LNCaP clone FGC (cell line): ENCODE data around the gene WDR82.

ENCODE experiments used
- DNase-seq: peaks from one replicate; pipeline ENCODE4 v3.0.0-alpha.2; 2011; ENCODE audit warnings: low read depth
- H3K4me3 ChIP-seq: 2 replicates; pipeline ENCODE4 v1.5.1; 2011; ENCODE audit warnings: mild to moderate bottlenecking, low read depth, low read length, control low read depth
- TF ChIP-seq, protein P1 (sequence below): IDR thresholded peaks from 2 replicates; pipeline ENCODE4 v1.5.1; 2012; ENCODE audit warnings: mild to moderate bottlenecking; ENCODE audit not compliant: control insufficient read depth, insufficient read depth; ENCODE audit errors: extremely low read depth

Gene WDR82

DNA sequence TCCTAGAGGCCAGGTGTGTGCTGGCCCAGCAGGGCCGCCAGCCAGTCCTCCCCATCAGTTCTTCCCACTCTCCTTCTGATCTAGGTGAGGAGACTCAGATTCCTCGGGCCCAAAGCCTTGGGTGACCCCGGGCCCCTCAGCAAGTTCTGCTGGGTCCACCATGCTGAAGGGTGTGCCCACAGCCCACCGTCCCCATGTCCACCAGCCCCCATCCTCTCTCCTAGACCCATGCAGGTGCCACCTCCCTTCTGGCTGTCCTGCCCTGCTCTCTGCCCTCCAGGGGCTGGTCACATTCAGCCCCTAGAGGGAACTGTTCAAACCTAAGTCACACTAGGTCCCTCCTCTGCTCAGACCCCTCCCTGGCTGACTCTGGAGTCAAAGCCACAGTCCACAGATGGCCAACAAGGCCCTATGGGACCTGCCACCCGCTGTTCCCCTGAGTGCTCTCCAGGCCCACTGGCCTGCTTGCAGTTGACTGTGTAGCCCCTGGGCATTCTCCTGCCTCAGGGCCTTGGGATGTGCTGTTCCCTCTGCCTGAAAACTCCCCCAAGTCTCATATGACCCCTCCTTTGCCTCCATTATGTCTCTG is 52.1 kb downstream of the WDR82 start:
- no peak overlapping the region for H3K4me3 ChIP-seq
- DNase-seq = no peak
- TF ChIP-seq, protein P1, sequence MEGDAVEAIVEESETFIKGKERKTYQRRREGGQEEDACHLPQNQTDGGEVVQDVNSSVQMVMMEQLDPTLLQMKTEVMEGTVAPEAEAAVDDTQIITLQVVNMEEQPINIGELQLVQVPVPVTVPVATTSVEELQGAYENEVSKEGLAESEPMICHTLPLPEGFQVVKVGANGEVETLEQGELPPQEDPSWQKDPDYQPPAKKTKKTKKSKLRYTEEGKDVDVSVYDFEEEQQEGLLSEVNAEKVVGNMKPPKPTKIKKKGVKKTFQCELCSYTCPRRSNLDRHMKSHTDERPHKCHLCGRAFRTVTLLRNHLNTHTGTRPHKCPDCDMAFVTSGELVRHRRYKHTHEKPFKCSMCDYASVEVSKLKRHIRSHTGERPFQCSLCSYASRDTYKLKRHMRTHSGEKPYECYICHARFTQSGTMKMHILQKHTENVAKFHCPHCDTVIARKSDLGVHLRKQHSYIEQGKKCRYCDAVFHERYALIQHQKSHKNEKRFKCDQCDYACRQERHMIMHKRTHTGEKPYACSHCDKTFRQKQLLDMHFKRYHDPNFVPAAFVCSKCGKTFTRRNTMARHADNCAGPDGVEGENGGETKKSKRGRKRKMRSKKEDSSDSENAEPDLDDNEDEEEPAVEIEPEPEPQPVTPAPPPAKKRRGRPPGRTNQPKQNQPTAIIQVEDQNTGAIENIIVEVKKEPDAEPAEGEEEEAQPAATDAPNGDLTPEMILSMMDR = no peak

DNA sequence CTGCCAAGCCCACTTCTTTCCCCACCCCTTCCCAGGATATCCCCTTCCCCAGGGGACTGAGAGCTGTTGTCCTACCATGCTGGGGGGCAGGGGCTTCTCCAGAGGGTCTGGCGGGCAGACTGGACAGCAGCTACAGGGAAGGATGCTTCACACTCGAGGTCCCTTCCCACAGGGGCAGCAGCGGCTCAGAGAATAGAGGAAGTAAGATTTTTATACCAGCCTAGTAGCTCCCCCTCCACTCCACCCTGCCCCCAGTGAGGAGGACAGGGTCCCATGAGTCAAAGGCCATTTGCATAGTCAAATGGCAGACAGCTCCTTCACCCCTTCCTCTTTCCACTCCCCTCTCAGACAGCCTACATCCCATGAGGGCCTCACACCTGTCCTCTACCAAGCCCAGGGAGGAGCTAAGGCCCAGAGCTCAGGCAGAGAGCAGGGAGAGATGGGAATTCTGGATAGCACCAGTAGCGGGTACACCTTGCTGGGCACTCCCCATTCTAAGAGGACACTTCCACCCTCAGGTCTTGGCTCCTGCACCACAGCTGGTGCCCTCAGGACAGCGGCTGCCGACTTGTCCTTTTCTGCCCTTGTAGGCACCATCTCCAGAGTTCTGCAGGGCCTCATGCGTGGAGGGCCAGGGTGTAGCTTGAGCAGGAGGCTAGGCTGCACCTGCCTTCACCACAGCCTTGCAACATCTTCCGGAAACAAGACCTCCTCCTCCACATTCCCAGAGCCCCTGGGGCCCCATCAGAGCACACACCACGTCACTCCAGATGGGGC is 52.8 kb downstream of the WDR82 start, which contains the start of gene TLR9:
TSS of gene TLR9 (minus strand) at position 194 of the 777 bp plus-strand sequence. CDS start at position 78, 116 bp downstream.
- TF ChIP-seq, protein P1 = no peak
- no peak for DNase-seq
- no peak within 1 kb of the TSS for H3K4me3 ChIP-seq

DNA sequence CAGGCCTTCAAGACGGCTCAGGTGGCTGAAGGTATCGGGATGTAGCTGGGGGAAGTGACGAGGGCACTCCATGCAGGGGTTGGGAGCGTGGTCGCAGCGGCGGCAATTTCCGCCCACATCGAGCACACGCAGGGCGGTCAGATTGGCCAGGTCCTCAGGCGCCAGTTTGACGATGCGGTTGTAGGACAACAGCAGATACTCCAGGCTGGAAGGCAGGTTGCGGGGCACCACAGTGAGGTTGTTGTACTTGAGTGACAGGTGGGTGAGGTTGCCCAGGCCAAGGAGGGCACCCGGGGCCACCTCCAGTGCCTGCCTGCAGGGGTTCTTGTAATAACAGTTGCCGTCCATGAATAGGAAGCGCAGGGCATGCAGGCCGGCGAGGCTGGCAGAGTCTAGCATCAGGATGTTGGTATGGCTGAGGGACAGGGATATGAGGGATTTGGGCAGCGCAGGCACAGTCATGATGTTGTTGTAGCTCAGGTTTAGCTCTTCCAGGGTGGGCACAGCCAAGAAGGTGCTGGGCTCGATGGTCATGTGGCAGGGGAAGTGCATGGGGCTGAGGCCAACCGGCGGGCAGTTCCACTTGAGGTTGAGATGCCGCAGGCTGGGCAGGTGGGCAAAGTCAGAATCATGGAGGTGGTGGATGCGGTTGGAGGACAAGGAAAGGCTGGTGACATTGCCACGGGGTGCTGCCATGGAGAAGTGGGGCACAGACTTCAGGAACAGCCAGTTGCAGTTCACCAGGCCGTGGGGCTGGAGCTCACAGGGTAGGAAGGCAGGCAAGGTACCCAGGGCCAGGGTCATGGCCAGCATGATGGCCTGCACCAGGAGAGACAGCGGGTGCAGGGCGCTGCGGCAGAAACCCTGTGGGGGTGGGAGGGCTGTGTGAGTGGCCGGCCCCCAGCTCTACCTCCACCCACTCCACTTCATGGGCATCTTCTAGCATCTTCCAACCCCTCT is 54.7 kb downstream of the WDR82 start:
- TF ChIP-seq, protein P1 = no peak
- DNase-seq = no peak
- H3K4me3 ChIP-seq = no peak overlapping the region

DNA sequence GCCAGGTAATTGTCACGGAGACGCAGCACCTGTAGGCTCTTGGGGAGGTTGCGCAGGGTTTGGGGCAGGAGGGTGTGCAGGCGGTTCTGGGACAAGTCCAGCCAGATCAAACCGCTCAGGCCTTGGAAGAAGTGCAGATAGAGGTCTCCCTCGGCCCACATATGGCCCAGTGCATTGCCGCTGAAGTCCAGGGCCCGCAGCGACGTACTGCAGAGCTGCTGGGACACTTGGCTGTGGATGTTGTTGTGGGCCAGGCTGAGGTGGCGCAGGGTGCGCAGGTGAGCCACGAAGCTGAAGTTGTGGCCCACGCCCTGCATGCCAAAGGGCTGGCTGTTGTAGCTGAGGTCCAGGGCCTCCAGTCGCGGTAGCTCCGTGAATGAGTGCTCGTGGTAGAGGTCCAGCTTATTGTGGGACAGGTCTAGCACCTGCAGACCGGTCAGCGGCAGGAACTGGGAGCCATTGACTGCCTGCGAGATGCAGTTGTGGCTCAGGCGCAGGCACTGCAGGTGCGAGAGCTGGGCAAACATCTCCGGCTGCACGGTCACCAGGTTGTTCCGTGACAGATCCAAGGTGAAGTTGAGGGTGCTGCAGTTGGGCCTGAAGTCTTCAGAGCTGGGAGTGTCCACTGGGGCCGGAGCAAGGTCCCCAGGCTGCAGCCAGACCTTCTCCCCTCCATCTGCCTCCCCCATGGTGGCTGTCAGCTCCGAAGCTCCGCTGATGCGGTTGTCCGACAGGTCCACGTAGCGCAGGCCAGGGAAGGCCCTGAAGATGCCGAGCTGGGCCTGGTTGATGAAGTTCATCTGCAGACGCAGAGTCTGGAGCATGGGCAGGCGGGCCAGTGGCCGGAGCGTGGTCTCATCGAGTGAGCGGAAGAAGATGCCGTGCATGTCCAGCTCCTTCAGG is 55.9 kb downstream of the WDR82 start:
- H3K4me3 ChIP-seq = no peak overlapping the region
- TF ChIP-seq, protein P1 = no peak
- no peak for DNase-seq

DNA sequence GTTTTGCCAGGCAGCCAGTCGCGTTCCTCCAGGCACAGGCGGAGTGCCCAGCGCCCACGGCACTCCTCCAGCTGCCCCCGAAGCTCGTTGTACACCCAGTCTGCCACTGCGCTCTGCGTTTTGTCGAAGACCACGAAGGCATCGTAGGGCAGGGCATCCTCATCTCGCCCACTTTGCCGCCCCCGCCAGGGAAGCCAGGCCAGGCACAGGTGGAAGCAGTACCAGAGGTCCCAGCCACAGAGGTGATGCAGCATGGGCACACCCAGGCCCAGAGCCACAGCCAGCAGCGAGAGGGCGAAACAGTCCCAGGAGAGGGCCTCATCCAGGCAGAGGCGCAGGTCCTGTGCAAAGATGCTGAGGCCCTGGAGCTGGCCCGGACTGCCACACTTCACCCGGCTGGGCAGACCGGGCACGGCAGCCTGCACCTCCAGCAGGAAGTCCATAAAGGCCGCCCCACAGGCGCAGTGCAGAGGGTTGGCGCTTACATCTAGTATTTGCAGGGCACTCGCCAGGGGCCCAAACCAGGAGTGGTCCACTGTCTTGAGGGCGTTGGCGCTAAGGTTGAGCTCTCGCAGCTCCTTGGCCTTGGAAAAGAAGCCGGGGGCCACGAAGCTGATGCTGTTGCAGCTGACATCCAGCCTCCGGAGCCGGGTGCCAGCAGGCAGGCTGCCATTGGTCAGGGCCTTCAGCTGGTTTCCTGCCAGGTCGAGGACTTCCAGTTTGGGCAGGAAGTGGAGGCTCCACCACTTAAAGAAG is 56.7 kb downstream of the WDR82 start:
- no peak for DNase-seq
- TF ChIP-seq, protein P1 = no peak
- no peak overlapping the region for H3K4me3 ChIP-seq
